ENCODE results near the gene BMAL1.
"Not testable (repeated sequence)": the region's sequence is repeated elsewhere in the genome, so short reads cannot be mapped to it uniquely, and the experiment has no call there.

DNA sequence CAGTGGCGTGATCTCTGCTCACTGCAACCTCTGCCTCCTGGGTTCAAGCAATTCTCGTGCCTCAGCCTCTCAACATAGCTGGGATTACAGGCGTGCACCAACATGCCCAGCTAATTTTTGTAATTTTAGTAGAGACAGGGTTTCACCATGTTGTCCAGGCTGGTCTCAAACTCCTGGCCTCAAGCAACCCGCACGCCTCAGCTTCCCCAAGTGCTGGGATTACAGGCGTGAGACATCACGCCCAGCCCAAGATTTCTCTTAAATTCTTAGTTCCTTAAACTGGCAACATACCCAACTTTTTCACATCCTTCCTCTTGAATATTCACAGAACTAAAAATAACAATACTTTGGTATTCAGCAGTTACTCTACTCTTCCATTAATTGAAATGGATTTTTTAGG lies 159.2 kb downstream of the BMAL1 start:
- TF ChIP-seq, protein P1, sequence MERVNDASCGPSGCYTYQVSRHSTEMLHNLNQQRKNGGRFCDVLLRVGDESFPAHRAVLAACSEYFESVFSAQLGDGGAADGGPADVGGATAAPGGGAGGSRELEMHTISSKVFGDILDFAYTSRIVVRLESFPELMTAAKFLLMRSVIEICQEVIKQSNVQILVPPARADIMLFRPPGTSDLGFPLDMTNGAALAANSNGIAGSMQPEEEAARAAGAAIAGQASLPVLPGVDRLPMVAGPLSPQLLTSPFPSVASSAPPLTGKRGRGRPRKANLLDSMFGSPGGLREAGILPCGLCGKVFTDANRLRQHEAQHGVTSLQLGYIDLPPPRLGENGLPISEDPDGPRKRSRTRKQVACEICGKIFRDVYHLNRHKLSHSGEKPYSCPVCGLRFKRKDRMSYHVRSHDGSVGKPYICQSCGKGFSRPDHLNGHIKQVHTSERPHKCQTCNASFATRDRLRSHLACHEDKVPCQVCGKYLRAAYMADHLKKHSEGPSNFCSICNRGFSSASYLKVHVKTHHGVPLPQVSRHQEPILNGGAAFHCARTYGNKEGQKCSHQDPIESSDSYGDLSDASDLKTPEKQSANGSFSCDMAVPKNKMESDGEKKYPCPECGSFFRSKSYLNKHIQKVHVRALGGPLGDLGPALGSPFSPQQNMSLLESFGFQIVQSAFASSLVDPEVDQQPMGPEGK (CRISPR knock-in tag; IDR thresholded peaks at IDR 0.05; ENCODE audit: borderline replicate concordance) = not testable (repeated sequence)
- TF ChIP-seq, protein P2, sequence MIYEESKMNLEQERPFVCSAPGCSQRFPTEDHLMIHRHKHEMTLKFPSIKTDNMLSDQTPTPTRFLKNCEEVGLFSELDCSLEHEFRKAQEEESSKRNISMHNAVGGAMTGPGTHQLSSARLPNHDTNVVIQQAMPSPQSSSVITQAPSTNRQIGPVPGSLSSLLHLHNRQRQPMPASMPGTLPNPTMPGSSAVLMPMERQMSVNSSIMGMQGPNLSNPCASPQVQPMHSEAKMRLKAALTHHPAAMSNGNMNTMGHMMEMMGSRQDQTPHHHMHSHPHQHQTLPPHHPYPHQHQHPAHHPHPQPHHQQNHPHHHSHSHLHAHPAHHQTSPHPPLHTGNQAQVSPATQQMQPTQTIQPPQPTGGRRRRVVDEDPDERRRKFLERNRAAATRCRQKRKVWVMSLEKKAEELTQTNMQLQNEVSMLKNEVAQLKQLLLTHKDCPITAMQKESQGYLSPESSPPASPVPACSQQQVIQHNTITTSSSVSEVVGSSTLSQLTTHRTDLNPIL (CRISPR knock-in tag; IDR thresholded peaks at IDR 0.05; ENCODE audit: low read depth) = not testable (repeated sequence)
- not testable (repeated sequence) for TF ChIP-seq ARNTL (CRISPR knock-in tag; IDR thresholded peaks at IDR 0.05; ENCODE audit: borderline replicate concordance, low read depth); ZNF565 (CRISPR knock-in tag; conservative IDR thresholded peaks at IDR 0.05; ENCODE audit: low read depth); TCF4 (CRISPR knock-in tag; IDR thresholded peaks at IDR 0.05; ENCODE audit: borderline replicate concordance); ZNF70 (CRISPR knock-in tag; IDR thresholded peaks at IDR 0.05); SNAI2 (CRISPR knock-in tag; IDR thresholded peaks at IDR 0.05); ISL1 (CRISPR knock-in tag; IDR thresholded peaks at IDR 0.05); GLIS3 (CRISPR knock-in tag; IDR thresholded peaks at IDR 0.05)
- TF ChIP-seq, protein P3, sequence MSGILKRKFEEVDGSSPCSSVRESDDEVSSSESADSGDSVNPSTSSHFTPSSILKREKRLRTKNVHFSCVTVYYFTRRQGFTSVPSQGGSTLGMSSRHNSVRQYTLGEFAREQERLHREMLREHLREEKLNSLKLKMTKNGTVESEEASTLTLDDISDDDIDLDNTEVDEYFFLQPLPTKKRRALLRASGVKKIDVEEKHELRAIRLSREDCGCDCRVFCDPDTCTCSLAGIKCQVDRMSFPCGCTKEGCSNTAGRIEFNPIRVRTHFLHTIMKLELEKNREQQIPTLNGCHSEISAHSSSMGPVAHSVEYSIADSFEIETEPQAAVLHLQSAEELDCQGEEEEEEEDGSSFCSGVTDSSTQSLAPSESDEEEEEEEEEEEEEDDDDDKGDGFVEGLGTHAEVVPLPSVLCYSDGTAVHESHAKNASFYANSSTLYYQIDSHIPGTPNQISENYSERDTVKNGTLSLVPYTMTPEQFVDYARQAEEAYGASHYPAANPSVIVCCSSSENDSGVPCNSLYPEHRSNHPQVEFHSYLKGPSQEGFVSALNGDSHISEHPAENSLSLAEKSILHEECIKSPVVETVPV (CRISPR knock-in tag; IDR thresholded peaks at IDR 0.05) = not testable (repeated sequence)
- TF ChIP-seq, protein P4, sequence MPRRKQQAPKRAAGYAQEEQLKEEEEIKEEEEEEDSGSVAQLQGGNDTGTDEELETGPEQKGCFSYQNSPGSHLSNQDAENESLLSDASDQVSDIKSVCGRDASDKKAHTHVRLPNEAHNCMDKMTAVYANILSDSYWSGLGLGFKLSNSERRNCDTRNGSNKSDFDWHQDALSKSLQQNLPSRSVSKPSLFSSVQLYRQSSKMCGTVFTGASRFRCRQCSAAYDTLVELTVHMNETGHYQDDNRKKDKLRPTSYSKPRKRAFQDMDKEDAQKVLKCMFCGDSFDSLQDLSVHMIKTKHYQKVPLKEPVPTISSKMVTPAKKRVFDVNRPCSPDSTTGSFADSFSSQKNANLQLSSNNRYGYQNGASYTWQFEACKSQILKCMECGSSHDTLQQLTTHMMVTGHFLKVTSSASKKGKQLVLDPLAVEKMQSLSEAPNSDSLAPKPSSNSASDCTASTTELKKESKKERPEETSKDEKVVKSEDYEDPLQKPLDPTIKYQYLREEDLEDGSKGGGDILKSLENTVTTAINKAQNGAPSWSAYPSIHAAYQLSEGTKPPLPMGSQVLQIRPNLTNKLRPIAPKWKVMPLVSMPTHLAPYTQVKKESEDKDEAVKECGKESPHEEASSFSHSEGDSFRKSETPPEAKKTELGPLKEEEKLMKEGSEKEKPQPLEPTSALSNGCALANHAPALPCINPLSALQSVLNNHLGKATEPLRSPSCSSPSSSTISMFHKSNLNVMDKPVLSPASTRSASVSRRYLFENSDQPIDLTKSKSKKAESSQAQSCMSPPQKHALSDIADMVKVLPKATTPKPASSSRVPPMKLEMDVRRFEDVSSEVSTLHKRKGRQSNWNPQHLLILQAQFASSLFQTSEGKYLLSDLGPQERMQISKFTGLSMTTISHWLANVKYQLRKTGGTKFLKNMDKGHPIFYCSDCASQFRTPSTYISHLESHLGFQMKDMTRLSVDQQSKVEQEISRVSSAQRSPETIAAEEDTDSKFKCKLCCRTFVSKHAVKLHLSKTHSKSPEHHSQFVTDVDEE (CRISPR knock-in tag; IDR thresholded peaks at IDR 0.05) = not testable (repeated sequence)
- TF ChIP-seq, protein P5, sequence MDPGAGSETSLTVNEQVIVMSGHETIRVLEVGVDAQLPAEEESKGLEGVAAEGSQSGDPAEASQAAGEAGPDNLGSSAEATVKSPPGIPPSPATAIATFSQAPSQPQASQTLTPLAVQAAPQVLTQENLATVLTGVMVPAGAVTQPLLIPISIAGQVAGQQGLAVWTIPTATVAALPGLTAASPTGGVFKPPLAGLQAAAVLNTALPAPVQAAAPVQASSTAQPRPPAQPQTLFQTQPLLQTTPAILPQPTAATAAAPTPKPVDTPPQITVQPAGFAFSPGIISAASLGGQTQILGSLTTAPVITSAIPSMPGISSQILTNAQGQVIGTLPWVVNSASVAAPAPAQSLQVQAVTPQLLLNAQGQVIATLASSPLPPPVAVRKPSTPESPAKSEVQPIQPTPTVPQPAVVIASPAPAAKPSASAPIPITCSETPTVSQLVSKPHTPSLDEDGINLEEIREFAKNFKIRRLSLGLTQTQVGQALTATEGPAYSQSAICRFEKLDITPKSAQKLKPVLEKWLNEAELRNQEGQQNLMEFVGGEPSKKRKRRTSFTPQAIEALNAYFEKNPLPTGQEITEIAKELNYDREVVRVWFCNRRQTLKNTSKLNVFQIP (CRISPR knock-in tag; IDR thresholded peaks at IDR 0.05; ENCODE audit: borderline replicate concordance, low read depth) = not testable (repeated sequence)
